Measurements from ENCODE around the gene IGSF9. TPM values are rescaled to one million over a fixed set of nuclear protein-coding genes. Genes with fewer than 3 reads are reported as not detected.

Gene IGSF9
- total and polyA plus RNA-seq, 8 donors, result 2.0 to 36.2 (median 7.8) TPM

DNA sequence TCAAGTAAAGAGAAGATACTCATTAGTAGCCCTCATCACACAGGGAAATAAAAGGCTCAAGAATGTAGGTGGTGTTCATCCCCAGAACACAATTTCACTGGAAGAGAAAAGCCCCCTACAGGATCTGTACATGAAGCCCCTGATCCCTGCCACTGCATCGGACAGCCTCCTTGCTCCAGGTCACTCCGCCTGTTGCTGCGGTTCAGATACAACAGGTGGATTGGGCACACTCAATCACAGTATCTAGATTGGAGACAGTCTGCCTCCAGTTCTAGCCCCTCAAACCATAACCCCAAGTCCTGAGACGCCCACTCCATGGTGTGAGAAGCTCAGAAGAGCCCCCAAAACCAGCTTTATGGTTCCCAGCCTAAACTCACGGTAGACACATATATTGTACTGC, 7.5 kb upstream of the IGSF9 start:
- Histone ChIP-seq H3K4me1 (peaks cover 6 to 32% (median 17%) of the 10 kb centered on the region in 4 donors), H3K27ac (no peak overlapping the region), H3K27me3 (peaks cover 0 to 8% (median 0%) of the 10 kb centered on the region in 3 donors), H3K4me3 (no peak overlapping the region), H3K9me3 (no peaks in the 10 kb centered on the region), H3K36me3 (no peaks in the 10 kb centered on the region)
- WGBS, 5 donors, result 76 to 86% (median 82%) methylated on average over 5 of the region's 5 CpGs
- intact Hi-C loops (cut with DNase I; ENCODE audit: low total_unique reads), result no loop called here
- peak in 1 of 2 donors; percentile 13 for DNase-seq
- TF ChIP-seq POLR2A (IDR thresholded peaks at IDR 0.05) (no peak), EP300 (IDR thresholded peaks at IDR 0.05) (no peak), POLR2AphosphoS5 (IDR thresholded peaks at IDR 0.05) (no peak)
- TF ChIP-seq, protein P1, sequence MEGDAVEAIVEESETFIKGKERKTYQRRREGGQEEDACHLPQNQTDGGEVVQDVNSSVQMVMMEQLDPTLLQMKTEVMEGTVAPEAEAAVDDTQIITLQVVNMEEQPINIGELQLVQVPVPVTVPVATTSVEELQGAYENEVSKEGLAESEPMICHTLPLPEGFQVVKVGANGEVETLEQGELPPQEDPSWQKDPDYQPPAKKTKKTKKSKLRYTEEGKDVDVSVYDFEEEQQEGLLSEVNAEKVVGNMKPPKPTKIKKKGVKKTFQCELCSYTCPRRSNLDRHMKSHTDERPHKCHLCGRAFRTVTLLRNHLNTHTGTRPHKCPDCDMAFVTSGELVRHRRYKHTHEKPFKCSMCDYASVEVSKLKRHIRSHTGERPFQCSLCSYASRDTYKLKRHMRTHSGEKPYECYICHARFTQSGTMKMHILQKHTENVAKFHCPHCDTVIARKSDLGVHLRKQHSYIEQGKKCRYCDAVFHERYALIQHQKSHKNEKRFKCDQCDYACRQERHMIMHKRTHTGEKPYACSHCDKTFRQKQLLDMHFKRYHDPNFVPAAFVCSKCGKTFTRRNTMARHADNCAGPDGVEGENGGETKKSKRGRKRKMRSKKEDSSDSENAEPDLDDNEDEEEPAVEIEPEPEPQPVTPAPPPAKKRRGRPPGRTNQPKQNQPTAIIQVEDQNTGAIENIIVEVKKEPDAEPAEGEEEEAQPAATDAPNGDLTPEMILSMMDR (IDR thresholded peaks at IDR 0.05), result no peak

GRCh38 chr1:159951551-159951950, 6.1 kb upstream of the IGSF9 start:
- intact Hi-C loops (cut with DNase I; ENCODE audit: low total_unique reads), result no loop called here
- Histone ChIP-seq H3K4me3 (no peak overlapping the region), H3K9me3 (no peaks in the 10 kb centered on the region), H3K27ac (no peak overlapping the region), H3K4me1 (peaks cover 6 to 29% (median 18%) of the 10 kb centered on the region in 4 donors), H3K36me3 (no peaks in the 10 kb centered on the region), H3K27me3 (peaks cover 0 to 8% (median 0%) of the 10 kb centered on the region in 3 donors)
- peak in 1 of 2 donors; percentile 16 for DNase-seq
- TF ChIP-seq, protein P1 (IDR thresholded peaks at IDR 0.05), result no peak
- TF ChIP-seq EP300 (IDR thresholded peaks at IDR 0.05) (no peak), POLR2AphosphoS5 (IDR thresholded peaks at IDR 0.05) (no peak), POLR2A (IDR thresholded peaks at IDR 0.05) (no peak)
- 74 to 100% (median 82%) methylated on average over 1 of the region's 1 CpG for WGBS, 5 donors

- WGBS, 5 donors, result 49 to 63% (median 57%) methylated on average over 2 of the region's 2 CpGs
- intact Hi-C loops (cut with DNase I; ENCODE audit: low total_unique reads), result no loop called here
- peaks cover 6 to 34% (median 23%) of the 10 kb centered on the region in 4 donors for H3K4me1 ChIP-seq
- no peaks in the 10 kb centered on the region for H3K9me3 ChIP-seq
- no peak overlapping the region for H3K27ac ChIP-seq
- no peak overlapping the region for H3K4me3 ChIP-seq
- DNase-seq, result no peak
- H3K27me3 ChIP-seq, result peaks cover 0 to 12% (median 0%) of the 10 kb centered on the region in 3 donors
- TF ChIP-seq EP300 (IDR thresholded peaks at IDR 0.05) (no peak), POLR2A (IDR thresholded peaks at IDR 0.05) (no peak), POLR2AphosphoS5 (IDR thresholded peaks at IDR 0.05) (no peak)
- TF ChIP-seq, protein P1 (IDR thresholded peaks at IDR 0.05), result no peak
- no peaks in the 10 kb centered on the region for H3K36me3 ChIP-seq
Observed at GRCh38 chr1:159951016-159951415, 5.6 kb upstream of the IGSF9 start.

DNA sequence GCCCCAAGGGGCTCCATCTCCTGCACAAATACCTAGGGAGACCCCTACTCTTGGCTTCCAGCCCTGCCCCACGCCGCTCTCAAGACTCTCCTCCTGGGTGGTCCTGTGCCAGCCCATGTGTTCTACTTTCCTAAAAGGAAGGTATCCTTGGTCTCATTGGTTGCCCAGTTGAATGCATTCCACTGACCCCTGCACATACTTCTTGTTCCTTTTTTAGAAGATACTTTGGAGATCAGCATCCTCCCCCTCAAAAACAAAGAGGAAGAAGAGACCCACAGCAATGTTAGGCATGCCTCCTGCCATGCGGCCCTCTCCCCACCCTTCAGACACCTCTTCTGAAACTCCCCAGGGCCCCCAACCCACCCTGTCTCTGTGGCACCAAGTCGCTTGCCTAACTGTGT, 4.6 kb upstream of the IGSF9 start:
- no peak for TF ChIP-seq POLR2AphosphoS5 (IDR thresholded peaks at IDR 0.05)
- no peak for TF ChIP-seq POLR2A (IDR thresholded peaks at IDR 0.05)
- TF ChIP-seq, protein P1 (IDR thresholded peaks at IDR 0.05), result no peak
- no peak for TF ChIP-seq EP300 (IDR thresholded peaks at IDR 0.05)
- H3K4me1 ChIP-seq, result peaks cover 15 to 44% (median 32%) of the 10 kb centered on the region in 4 donors
- 91 to 96% (median 93%) methylated on average over 4 of the region's 4 CpGs for WGBS, 5 donors
- peak in 1 of 2 donors; percentile 14 for DNase-seq
- H3K27ac ChIP-seq, result peak overlapping the region in 1 of 5 donors; percentile 41
- intact Hi-C loops (cut with DNase I; ENCODE audit: low total_unique reads), result no loop called here
- no peaks in the 10 kb centered on the region for H3K9me3 ChIP-seq
- no peak overlapping the region for H3K4me3 ChIP-seq
- no peaks in the 10 kb centered on the region for H3K36me3 ChIP-seq
- peaks cover 0 to 23% (median 1%) of the 10 kb centered on the region in 3 donors for H3K27me3 ChIP-seq

Data from stomach (tissue), 9 donors.